Measurements from ENCODE around the gene MSH2. TPM values are rescaled to one million over a fixed set of nuclear protein-coding genes. Genes with fewer than 3 reads are reported as not detected.

MSH2 gene
- total and polyA plus RNA-seq, 2 donors (not counting 3 experiments of a cell fraction or from before 2014, with no cell fraction given), result 9.7 to 30.5 TPM

DNA sequence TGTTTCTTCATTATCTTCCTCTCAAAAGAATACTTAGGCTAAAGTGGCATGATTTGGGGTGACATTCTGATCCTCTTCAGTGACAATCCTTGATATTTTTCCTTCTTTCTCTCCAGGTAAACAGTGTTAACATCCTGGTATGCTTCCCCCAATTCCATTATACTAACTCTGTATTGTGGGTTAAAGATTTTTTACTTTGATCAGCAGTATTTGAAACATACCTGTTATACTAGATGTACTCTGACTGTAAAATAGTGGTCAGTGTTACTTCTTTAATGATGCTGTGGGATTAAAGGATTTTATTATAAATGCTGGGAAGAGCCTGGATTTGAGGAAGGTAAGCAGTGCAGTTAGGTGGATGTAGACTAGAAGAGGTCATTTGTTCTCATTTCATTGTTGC lies 48.8 kb downstream of the MSH2 start:
- dilution Hi-C loops (cut with MboI; ENCODE audit: extremely low pct_ligation_motif_present, low sequenced_read_pairs) (no loop called here), intact Hi-C loops (cut with micrococcal nuclease) (no loop called here)
- no peak overlapping the region for H2AFZ ChIP-seq (ENCODE audit: low read depth, low read length)
- no TSS peak for BruUV-seq (replicated peaks)
- TF ChIP-seq POLR2A (IDR thresholded peaks at IDR 0.05; ENCODE audit: low read depth, low read length) (no peak), GATA2 (IDR thresholded peaks at IDR 0.05; ENCODE audit: insufficient read depth, insufficient read length, low read depth, low read length) (no peak), MYC (IDR thresholded peaks at IDR 0.05; ENCODE audit: low read depth, low read length) (no peak), FOS (IDR thresholded peaks at IDR 0.05; ENCODE audit: borderline replicate concordance, insufficient read depth, low read length) (no peak), EZH2 (IDR thresholded peaks at IDR 0.05; ENCODE audit: borderline replicate concordance, low read depth, low read length, severe bottlenecking) (no peak), JUN (IDR thresholded peaks at IDR 0.05; ENCODE audit: borderline replicate concordance, insufficient read depth, insufficient read length, low read depth) (no peak)
- TF ChIP-seq, protein P1, sequence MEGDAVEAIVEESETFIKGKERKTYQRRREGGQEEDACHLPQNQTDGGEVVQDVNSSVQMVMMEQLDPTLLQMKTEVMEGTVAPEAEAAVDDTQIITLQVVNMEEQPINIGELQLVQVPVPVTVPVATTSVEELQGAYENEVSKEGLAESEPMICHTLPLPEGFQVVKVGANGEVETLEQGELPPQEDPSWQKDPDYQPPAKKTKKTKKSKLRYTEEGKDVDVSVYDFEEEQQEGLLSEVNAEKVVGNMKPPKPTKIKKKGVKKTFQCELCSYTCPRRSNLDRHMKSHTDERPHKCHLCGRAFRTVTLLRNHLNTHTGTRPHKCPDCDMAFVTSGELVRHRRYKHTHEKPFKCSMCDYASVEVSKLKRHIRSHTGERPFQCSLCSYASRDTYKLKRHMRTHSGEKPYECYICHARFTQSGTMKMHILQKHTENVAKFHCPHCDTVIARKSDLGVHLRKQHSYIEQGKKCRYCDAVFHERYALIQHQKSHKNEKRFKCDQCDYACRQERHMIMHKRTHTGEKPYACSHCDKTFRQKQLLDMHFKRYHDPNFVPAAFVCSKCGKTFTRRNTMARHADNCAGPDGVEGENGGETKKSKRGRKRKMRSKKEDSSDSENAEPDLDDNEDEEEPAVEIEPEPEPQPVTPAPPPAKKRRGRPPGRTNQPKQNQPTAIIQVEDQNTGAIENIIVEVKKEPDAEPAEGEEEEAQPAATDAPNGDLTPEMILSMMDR (IDR thresholded peaks at IDR 0.05; ENCODE audit: extremely low read depth in 1 of 2, insufficient read depth in 1 of 2, low read depth in 1 of 2, low read length in 2 of 2), result no peak
- TF ChIP-seq, protein P2, sequence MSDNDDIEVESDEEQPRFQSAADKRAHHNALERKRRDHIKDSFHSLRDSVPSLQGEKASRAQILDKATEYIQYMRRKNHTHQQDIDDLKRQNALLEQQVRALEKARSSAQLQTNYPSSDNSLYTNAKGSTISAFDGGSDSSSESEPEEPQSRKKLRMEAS (IDR thresholded peaks at IDR 0.05; ENCODE audit: insufficient read depth, insufficient read length), result no peak
- CTCF ChIA-PET, result interaction anchor here (1.5 kb wide), 1 partner anchor 15 kb away, joined by 4 read pairs; no protein-coding TSS in a partner anchor
- DNase-seq (ENCODE audit: low read depth, low spot score), result no peak
- no peak overlapping the region for H3K27ac ChIP-seq (ENCODE audit: insufficient read depth, low read depth, low read length)
- H3K36me3 ChIP-seq (ENCODE audit: control insufficient read depth in 2 of 2, extremely low read depth in 1 of 2, insufficient read depth in 2 of 2, low read length in 2 of 2), result peaks cover 0 to 3% of the 10 kb centered on the region in 2 experiments
- no peak overlapping the region for H3K9ac ChIP-seq (replicated peaks; ENCODE audit: extremely low read depth, insufficient read depth, low read length)
- no peaks in the 10 kb centered on the region for H4K20me1 ChIP-seq (replicated peaks; ENCODE audit: control insufficient read depth, extremely low read depth, insufficient read depth, low read length)
- no peaks in the 10 kb centered on the region for H3K27me3 ChIP-seq (ENCODE audit: control insufficient read depth in 2 of 2, insufficient read depth in 2 of 2, low read length in 2 of 2)
- no peak for FAIRE-seq
- no peaks in the 10 kb centered on the region for H3K9me1 ChIP-seq (replicated peaks; ENCODE audit: control insufficient read depth, extremely low read depth, insufficient read depth, low read length)
- no peaks in the 10 kb centered on the region for H3K9me3 ChIP-seq (replicated peaks; ENCODE audit: control insufficient read depth, insufficient read depth, low read length)
- H3K4me2 ChIP-seq (ENCODE audit: insufficient read depth, low read length), result no peak overlapping the region
- H3K4me1 ChIP-seq (ENCODE audit: control insufficient read depth, extremely low read depth, insufficient read depth, low read length), result no peaks in the 10 kb centered on the region
- POLR2A ChIA-PET, result no interaction called here
- H3K79me2 ChIP-seq (ENCODE audit: control insufficient read depth, insufficient read depth, low read length), result no peaks in the 10 kb centered on the region
- H3K4me3 ChIP-seq (replicated peaks in 1 of 3; ENCODE audit: insufficient read depth in 1 of 3, low read depth in 1 of 3, low read length in 3 of 3), result no peak overlapping the region
